A549 (cell line): Measurements from ENCODE around the gene C2orf42. TPM values are rescaled to one million over a fixed set of nuclear protein-coding genes. Genes with fewer than 3 reads are reported as not detected.

Experiments used
- ATAC-seq, 2 experiments: fragments of 200-7000 bp in 1 of 2; fragments of >200 bp in 1 of 2; cut with Nextera tagmentation in 1 of 2; cut with Tn5 transposase in 1 of 2; 3 replicates each; pipeline versions ENCODE4 v1.8.0 to v1.9.1; 2018 to 2020; ENCODE audit warnings: mild to moderate bottlenecking in 1 of 2, moderate library complexity in 1 of 2
- CTCF ChIA-PET: fragments of 300-600 bp; sonication (Branson Sonifier 250); formaldehyde crosslinking; extraction: SDS; loops from one replicate; lab custom pipeline; 2021; ENCODE audit warnings: antibody characterized with exemption, inconsistent platforms; lab: Yijun Ruan, JAX
- POLR2A ChIA-PET: fragments of 350-600 bp; formaldehyde crosslinking; extraction: SDS; loops from one replicate; lab custom pipeline; 2021; ENCODE audit warnings: antibody characterized with exemption, inconsistent platforms; lab: Yijun Ruan, JAX
- DNase-seq, 2 experiments: peaks; one replicate each; pipeline versions ENCODE4 v3.0.0 to v3.0.0-alpha.2; 2011 to 2016; ENCODE audit warnings: low read depth in 1 of 2, low spot score in 1 of 2
- FAIRE-seq: peaks from 2 replicates; lab custom pipeline; 2011; peaks lifted over from hg19 to GRCh38; lab: Jason Lieb, UNC
- H3K27ac ChIP-seq, 2 experiments: fragments of >200 bp; sonication (Bioruptor Twin); formaldehyde crosslinking; 3 replicates each; pipeline ENCODE4 v1.5.1; 2016 to 2017
- H3K4me1 ChIP-seq: fragments of >200 bp; sonication (Bioruptor Twin); formaldehyde crosslinking; 3 replicates; pipeline ENCODE4 v1.6.1; 2016
- H3K4me2 ChIP-seq: fragments of >200 bp; sonication (Bioruptor Twin); formaldehyde crosslinking; 3 replicates; pipeline ENCODE4 v1.6.1; 2016
- H3K4me3 ChIP-seq: fragments of >200 bp; sonication (Bioruptor Twin); formaldehyde crosslinking; 3 replicates; pipeline ENCODE4 v1.5.1; 2016
- H3K9me3 ChIP-seq: fragments of >200 bp; sonication (Bioruptor Twin); formaldehyde crosslinking; 3 replicates; pipeline ENCODE4 v1.6.1; 2016
- BHLHE40 ChIP-seq: IDR thresholded peaks from 2 replicates; pipeline ENCODE4 v1.6.1; 2012; ENCODE audit warnings: low read depth, low read length, inconsistent platforms
- CBX8 ChIP-seq: fragments of 200-600 bp; sonication (generic); IDR thresholded peaks from 2 replicates; pipeline ENCODE4 v1.6.1; 2016
- CEBPB ChIP-seq, 2 experiments: fragments of >200 bp in 1 of 2; sonication (Bioruptor Twin) in 1 of 2; formaldehyde crosslinking in 1 of 2; IDR thresholded peaks; 2 replicates each; pipeline ENCODE4 v1.6.1; 2012 to 2016
- CHD2 ChIP-seq: fragments of 150-350 bp; IDR thresholded peaks from 2 replicates; pipeline ENCODE4 v1.6.1; 2014; ENCODE audit warnings: low read length; ENCODE audit not compliant: partially characterized antibody
- EHF ChIP-seq: fragments of 250-450 bp; sonication (Bioruptor Pico); IDR thresholded peaks from 2 replicates; pipeline ENCODE4 v1.5.0; 2020; ENCODE audit warnings: mild to moderate bottlenecking
- EHMT2 ChIP-seq: fragments of 200-600 bp; sonication (generic); IDR thresholded peaks from 2 replicates; pipeline ENCODE4 v1.6.1; 2016; ENCODE audit warnings: antibody characterized with exemption, low read depth, mild to moderate bottlenecking, moderate library complexity
- EP300 ChIP-seq, 2 experiments: fragments of >200 bp; sonication (Bioruptor Twin); formaldehyde crosslinking; IDR thresholded peaks; 2 replicates in 1 of 2; 3 replicates in 1 of 2; pipeline ENCODE4 v1.6.1; 2016 to 2017
- ESRRA ChIP-seq: fragments of 150-350 bp; IDR thresholded peaks from 2 replicates; pipeline ENCODE4 v1.6.1; 2014; ENCODE audit warnings: mild to moderate bottlenecking, low read length, borderline replicate concordance
- GATA3 ChIP-seq: IDR thresholded peaks from 2 replicates; pipeline ENCODE4 v1.6.1; 2012; ENCODE audit warnings: borderline replicate concordance
- HES2 ChIP-seq: fragments of >200 bp; sonication (Bioruptor Twin); formaldehyde crosslinking; IDR thresholded peaks from 2 replicates; pipeline ENCODE4 v1.6.1; 2016
- HEYL ChIP-seq: fragments of 250-450 bp; sonication (Bioruptor Pico); IDR thresholded peaks from 2 replicates; pipeline ENCODE4 v1.8.0; 2021; ENCODE audit warnings: mild to moderate bottlenecking, moderate library complexity
- HMGXB4 ChIP-seq: fragments of 250-450 bp; sonication (Bioruptor Pico); IDR thresholded peaks from 2 replicates; pipeline ENCODE4 v1.5.0; 2021; ENCODE audit warnings: mild to moderate bottlenecking, moderate library complexity, borderline replicate concordance
- HOXA7 ChIP-seq: fragments of 250-450 bp; sonication (Bioruptor Pico); IDR thresholded peaks from 2 replicates; pipeline ENCODE4 v1.5.0; 2020; ENCODE audit warnings: mild to moderate bottlenecking, moderate library complexity
- KDM1A ChIP-seq: fragments of 200-600 bp; sonication (generic); IDR thresholded peaks from 2 replicates; pipeline ENCODE4 v1.6.1; 2016; ENCODE audit warnings: low read depth, mild to moderate bottlenecking
- KDM5A ChIP-seq: fragments of 200-600 bp; sonication (generic); IDR thresholded peaks from 2 replicates; pipeline ENCODE4 v1.6.1; 2016; ENCODE audit warnings: antibody characterized with exemption, mild to moderate bottlenecking
- MAFK ChIP-seq: fragments of 450-650 bp; IDR thresholded peaks from 2 replicates; pipeline ENCODE4 v1.6.1; 2014; ENCODE audit not compliant: partially characterized antibody
- MAZ ChIP-seq: fragments of 150-350 bp; IDR thresholded peaks from 2 replicates; pipeline ENCODE4 v1.6.1; 2014; ENCODE audit warnings: antibody characterized with exemption, low read depth, low read length, borderline replicate concordance
- NFE2L2 ChIP-seq: fragments of 150-350 bp; conservative IDR thresholded peaks from 2 replicates; pipeline ENCODE4 v1.6.1; 2014; ENCODE audit warnings: low read length
- NR3C1 ChIP-seq: fragments of >200 bp; sonication (Bioruptor Twin); formaldehyde crosslinking; IDR thresholded peaks from 3 replicates; pipeline ENCODE4 v1.6.1; 2017
- PBX3 ChIP-seq: IDR thresholded peaks from 2 replicates; pipeline ENCODE4 v1.6.1; 2012
- POLR2A ChIP-seq: IDR thresholded peaks from 2 replicates; pipeline ENCODE4 v1.6.1; 2012; ENCODE audit warnings: mild to moderate bottlenecking, low read length
- POLR2AphosphoS2 ChIP-seq: conservative IDR thresholded peaks from 2 replicates; pipeline ENCODE4 v1.6.1; 2012; ENCODE audit warnings: low read length, improper control_type of control experiment, inconsistent platforms
- RCOR1 ChIP-seq: fragments of 150-350 bp; IDR thresholded peaks from 2 replicates; pipeline ENCODE4 v1.6.1; 2014; ENCODE audit warnings: antibody characterized with exemption, low read length, low read depth
- RFX5 ChIP-seq: fragments of 450-650 bp; IDR thresholded peaks from 2 replicates; pipeline ENCODE4 v1.7.1; 2014; ENCODE audit warnings: antibody characterized with exemption, mild to moderate bottlenecking, moderate library complexity
- SMC3 ChIP-seq: fragments of >200 bp; sonication (Bioruptor Twin); formaldehyde crosslinking; IDR thresholded peaks from 3 replicates; pipeline ENCODE4 v1.6.1; 2018; ENCODE audit warnings: inconsistent platforms
- TFCP2L1 ChIP-seq: fragments of 250-450 bp; sonication (Bioruptor Pico); IDR thresholded peaks from 2 replicates; pipeline ENCODE4 v1.5.0; 2021; ENCODE audit warnings: mild to moderate bottlenecking
- TP53 ChIP-seq: fragments of 250-450 bp; sonication (Bioruptor Pico); IDR thresholded peaks from 2 replicates; pipeline ENCODE4 v1.5.0; 2021; ENCODE audit warnings: mild to moderate bottlenecking, moderate library complexity
- USF2 ChIP-seq: fragments of 450-650 bp; IDR thresholded peaks from 2 replicates; pipeline ENCODE4 v1.6.1; 2014; ENCODE audit warnings: antibody characterized with exemption
- ZC3H11A ChIP-seq: fragments of 450-650 bp; IDR thresholded peaks from 2 replicates; pipeline ENCODE4 v1.6.1; 2014; ENCODE audit warnings: antibody characterized with exemption, mild to moderate bottlenecking
- ZFP36 ChIP-seq: fragments of 450-650 bp; IDR thresholded peaks from 2 replicates; pipeline ENCODE4 v1.6.1; 2014; ENCODE audit warnings: borderline replicate concordance; ENCODE audit not compliant: partially characterized antibody
- ZNF302 ChIP-seq: fragments of 250-450 bp; sonication (Bioruptor Pico); IDR thresholded peaks from 2 replicates; pipeline ENCODE4 v1.9.0; 2021; ENCODE audit warnings: inconsistent platforms, mild to moderate bottlenecking, moderate library complexity
- ZSCAN20 ChIP-seq: fragments of 250-450 bp; sonication (Bioruptor Pico); IDR thresholded peaks from 2 replicates; pipeline ENCODE4 v1.8.0; 2022; ENCODE audit warnings: mild to moderate bottlenecking, moderate library complexity
- WGBS: methylation state at CpG from one replicate; pipeline ENCODE4 v1.1.6; 2017; ENCODE audit errors: missing lambda C conversion rate; 5-methylcytosine and 5-hydroxymethylcytosine counted together
- polyA plus RNA-seq, 4 experiments: library from polyadenylated mRNA; depleted of rRNA in 3 of 4; stranded (reverse); fragments of >200 nt; fragmentation: RNase III in 1 of 4; extraction: RNeasy Plus Mini Kit Qiagen cat#74134 plus additional on column Dnase treatment in 1 of 4; gene quantifications; 2 replicates in 3 of 4; 3 replicates in 1 of 4; pipeline ENCODE4 v1.2.3, GENCODE V29; 2011 to 2017
- TF ChIP-seq, protein P1 (sequence below): IDR thresholded peaks from 2 replicates; pipeline ENCODE4 v1.6.1; 2012; ENCODE audit warnings: low read depth, borderline replicate concordance

C2orf42 gene
- polyA plus RNA-seq, 2 of the 4 experiments (the other 2 are of a cell fraction) = 9.5 to 10.4 TPM

- ATAC-seq (no peak), FAIRE-seq (no peak), DNase-seq (no peak)
- Histone ChIP-seq H3K27ac (no peak overlapping the region), H3K4me1 (no peaks in the 10 kb centered on the region), H3K4me2 (no peak overlapping the region), H3K4me3 (no peak overlapping the region), H3K9me3 (no peaks in the 10 kb centered on the region)
- POLR2A ChIA-PET = interaction anchor here (0.9 kb wide), 1 partner anchor 13 kb away, joined by 4 read pairs; the partner anchor contains the start of gene C2orf42
- CTCF ChIA-PET = interaction anchor here (0.9 to 1.3 kb wide), 2 partner anchors 11 to 20 kb away, joined by 3 read pairs; no protein-coding TSS in a partner anchor
- TF ChIP-seq CHD2 (no peak), HES2 (no peak), TFCP2L1 (CRISPR knock-in tag) (no peak), HMGXB4 (CRISPR knock-in tag) (no peak), ZSCAN20 (CRISPR knock-in tag) (no peak), TP53 (CRISPR knock-in tag) (no peak), EHF (no peak), NR3C1 (no peak), ZNF302 (CRISPR knock-in tag) (no peak), GATA3 (no peak)
- WGBS = 96% methylated on average over 8 of the region's 8 CpGs
Measured at GRCh38 chr2:70204452-70204851, 13.6 kb upstream of the C2orf42 start.

- H3K9me3 ChIP-seq = no peaks in the 10 kb centered on the region
- peak; percentile 35 to 60; a peak in 4 of 6 replicates for ATAC-seq
- no peak for FAIRE-seq
- H3K4me3 ChIP-seq = no peak overlapping the region
- no peak for TF ChIP-seq SMC3
- TF ChIP-seq HOXA7 (CRISPR knock-in tag) = no peak
- TF ChIP-seq TFCP2L1 (CRISPR knock-in tag) = no peak
- no peak for TF ChIP-seq EP300 (IDR thresholded peaks at IDR 0.05)
- TF ChIP-seq KDM5A = no peak
- TF ChIP-seq MAFK = no peak
- no peak for TF ChIP-seq NFE2L2
- TF ChIP-seq BHLHE40 = no peak
- TF ChIP-seq EHMT2 = no peak
- TF ChIP-seq NR3C1 = no peak
- no peak for TF ChIP-seq CEBPB (IDR thresholded peaks at IDR 0.05)
- TF ChIP-seq POLR2AphosphoS2 = no peak
- TF ChIP-seq ZFP36 = no peak
- no peak for TF ChIP-seq RFX5
- TF ChIP-seq POLR2A = no peak
- TF ChIP-seq MAZ = no peak
- 43% methylated on average over 5 of the region's 5 CpGs for WGBS
- no peak overlapping the region for H3K4me2 ChIP-seq
- POLR2A ChIA-PET = interaction anchor here (1.5 kb wide), 1 partner anchor 12 kb away, joined by 4 read pairs; the partner anchor contains the start of gene C2orf42
- no peaks in the 10 kb centered on the region for H3K4me1 ChIP-seq
- H3K27ac ChIP-seq = no peak overlapping the region
- no peak for DNase-seq
- CTCF ChIA-PET = no interaction called here
Measured at GRCh38 chr2:70203086-70203485, 12.3 kb upstream of the C2orf42 start.

- no peak overlapping the region for H3K27ac ChIP-seq
- H3K4me1 ChIP-seq = no peaks in the 10 kb centered on the region
- TF ChIP-seq GATA3 (no peak), HEYL (CRISPR knock-in tag) (no peak), ZC3H11A (no peak), RCOR1 (no peak), NFE2L2 (no peak), POLR2AphosphoS2 (no peak), KDM5A (no peak), PBX3 (no peak), USF2 (no peak), CBX8 (no peak), ESRRA (no peak), EHMT2 (no peak), KDM1A (no peak)
- TF ChIP-seq, protein P1, sequence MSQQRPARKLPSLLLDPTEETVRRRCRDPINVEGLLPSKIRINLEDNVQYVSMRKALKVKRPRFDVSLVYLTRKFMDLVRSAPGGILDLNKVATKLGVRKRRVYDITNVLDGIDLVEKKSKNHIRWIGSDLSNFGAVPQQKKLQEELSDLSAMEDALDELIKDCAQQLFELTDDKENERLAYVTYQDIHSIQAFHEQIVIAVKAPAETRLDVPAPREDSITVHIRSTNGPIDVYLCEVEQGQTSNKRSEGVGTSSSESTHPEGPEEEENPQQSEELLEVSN = no peak
Measured at GRCh38 chr2:70202236-70202806, 11.5 kb upstream of the C2orf42 start.

More at GRCh38 chr2:70202236-70202806, 11.5 kb upstream of the C2orf42 start:
- Histone ChIP-seq H3K4me3 (no peak overlapping the region), H3K9me3 (no peaks in the 10 kb centered on the region), H3K4me2 (no peak overlapping the region)
- ChIA-PET POLR2A (interaction anchor here (0.5 to 3.1 kb wide), 3 partner anchors 11 to 215 kb away, joined by 3 to 18 read pairs (median 4); partner anchors contain the start of gene C2orf42), CTCF (no interaction called here)
- 75% methylated on average over 9 of the region's 9 CpGs for WGBS
- DNase-seq (no peak), ATAC-seq (peak; percentile 25 to 35; a peak in 4 of 6 replicates), FAIRE-seq (no peak)
